Vagina (tissue), 2 donors: ENCODE results near the gene LDB1.

Source experiments
- CTCF ChIP-seq, 3 experiments: fragments of 450-650 bp in 2 of 3; fragments of 200-600 bp in 1 of 3; sonication (generic) in 1 of 3; IDR thresholded peaks; one replicate each; pipeline ENCODE4 v1.5.1; 2017 to 2019; ENCODE audit warnings: antibody characterized with exemption in 3 of 3, mild to moderate bottlenecking in 2 of 3, moderate library complexity in 2 of 3
- POLR2AphosphoS5 ChIP-seq, 2 donors: sonication (generic); formaldehyde crosslinking; IDR thresholded peaks; one replicate each; pipeline ENCODE4 v1.9.0; 2017; ENCODE audit warnings: antibody characterized with exemption in 2 of 2, mild to moderate bottlenecking in 2 of 2, low read depth in 1 of 2; ENCODE audit not compliant: insufficient read depth in 1 of 2

- peak; percentile 62 to 98 (median 93) for TF ChIP-seq CTCF (IDR thresholded peaks at IDR 0.05)
- peak; percentile 98 for TF ChIP-seq POLR2AphosphoS5 (IDR thresholded peaks at IDR 0.05; ENCODE audit: insufficient read depth in 1 of 2, low read depth in 1 of 2)
Observed at GRCh38 chr10:102132563-102133372, 12.6 kb upstream of the LDB1 start, which contains the start of gene PPRC1.
